GM18873 (cell line): Measurements from ENCODE around the gene ABCG1.

Source experiments
- ATAC-seq: cut with Tn5 transposase; IDR thresholded peaks from one replicate; pipeline ENCODE4 v1.9.1; 2021; ENCODE audit warnings: mild to moderate bottlenecking, moderate library complexity, moderate number of reproducible peaks; ENCODE audit not compliant: unreplicated experiment, low FRiP score

ABCG1 gene

DNA sequence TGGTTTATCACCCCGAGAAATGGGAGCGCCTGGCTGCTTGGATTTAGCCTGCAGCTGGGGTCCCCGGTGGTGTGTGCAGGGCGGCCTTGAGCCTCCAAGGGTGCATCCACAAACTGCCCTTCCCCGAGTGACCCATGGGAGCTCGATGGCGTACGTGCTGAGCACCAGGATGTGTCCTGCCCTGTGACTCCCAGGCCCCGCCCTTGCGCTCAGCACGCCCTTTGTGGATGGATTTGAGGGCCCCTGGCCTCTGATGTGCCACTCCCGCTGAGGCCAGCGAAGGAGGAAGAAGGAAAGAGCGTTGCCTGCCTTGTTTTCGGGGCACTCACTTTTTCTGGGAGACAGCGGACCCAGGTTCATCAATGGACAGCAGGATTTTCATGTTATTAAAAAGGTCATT lies 98.0 kb downstream of the ABCG1 start:
- ATAC-seq = no peak

DNA sequence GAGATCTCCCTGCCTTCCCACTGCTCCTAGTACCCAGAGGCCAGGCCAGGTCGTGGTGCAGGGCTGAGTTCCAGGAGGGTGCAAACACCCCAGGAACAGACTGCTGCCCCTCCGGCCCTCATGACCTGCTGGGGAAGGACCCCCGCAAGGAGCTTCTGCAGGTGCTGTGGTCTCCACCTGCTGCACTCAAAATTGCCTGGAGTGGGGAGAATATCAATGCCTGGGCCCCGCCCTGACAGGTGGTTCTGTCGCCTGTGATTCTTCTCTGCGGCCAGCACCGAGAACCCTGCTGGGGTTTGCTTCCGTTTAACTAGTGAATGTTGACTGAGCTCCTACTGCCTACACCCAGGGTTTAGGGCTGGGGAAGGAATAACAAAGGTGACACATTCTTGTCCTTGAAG lies 98.4 kb downstream of the ABCG1 start:
- no peak for ATAC-seq

DNA sequence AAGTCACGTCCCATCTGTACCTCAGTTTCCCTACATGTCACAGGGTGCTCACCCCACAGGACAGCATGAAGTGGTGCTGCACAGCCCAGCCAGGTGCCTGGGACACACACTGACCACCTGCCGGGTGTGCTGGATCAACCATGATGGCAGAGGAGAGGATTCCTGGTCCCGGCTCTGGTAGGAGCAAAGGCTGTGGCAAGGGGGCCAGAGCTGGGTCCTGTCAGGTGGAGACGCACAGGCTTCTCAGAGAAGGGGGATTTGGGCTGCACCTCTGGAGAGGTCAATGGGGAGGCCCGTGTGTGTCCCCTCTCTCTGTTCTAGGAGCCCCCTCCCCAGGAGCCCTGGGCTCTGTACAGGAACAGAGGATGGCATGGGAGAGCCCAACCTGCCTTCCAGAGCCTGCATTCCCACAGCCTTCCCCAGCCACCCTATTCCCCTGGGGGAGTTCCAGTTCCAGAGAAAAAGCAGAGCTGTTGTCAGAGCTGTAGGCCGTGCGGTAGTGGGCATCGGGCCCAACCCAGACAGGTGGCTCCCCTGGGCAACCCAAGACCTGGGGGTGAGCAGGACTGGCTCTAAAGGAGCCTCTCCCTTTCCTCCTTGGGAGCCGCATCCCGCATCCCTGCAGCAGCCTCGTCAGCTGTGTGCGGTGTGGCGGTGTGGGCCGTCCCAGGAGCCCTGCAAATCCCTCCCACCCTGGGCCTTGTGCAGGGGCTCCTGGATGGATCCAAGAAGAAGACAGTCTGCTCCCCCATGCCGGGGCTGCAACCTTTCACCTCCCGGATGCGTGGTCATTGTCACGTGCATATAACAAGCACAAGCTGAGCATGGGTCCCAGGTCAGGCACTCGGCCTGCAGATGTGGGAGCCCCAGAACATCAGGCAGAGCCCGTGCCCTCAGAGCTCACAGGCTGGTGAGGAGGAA lies 99.1 kb downstream of the ABCG1 start:
- no peak for ATAC-seq

DNA sequence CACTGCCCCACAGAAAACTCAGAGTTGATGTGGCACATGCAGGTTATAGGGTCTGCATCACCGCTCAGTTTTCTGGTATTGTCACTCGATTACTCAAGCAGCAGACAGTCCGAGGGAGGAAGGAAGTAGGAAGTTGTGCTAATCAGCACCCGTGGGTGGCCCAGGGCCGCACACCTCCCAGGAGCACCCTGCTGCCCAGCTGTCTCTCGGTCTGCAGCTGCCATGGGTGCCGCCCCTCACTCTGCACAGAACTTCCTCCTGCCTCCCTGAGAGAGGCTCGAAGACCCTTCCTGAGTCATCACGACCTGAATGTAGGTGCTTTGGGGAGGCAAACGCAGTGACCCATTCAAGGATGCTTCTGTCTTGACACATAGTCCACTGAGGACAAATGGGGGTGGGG lies 100.4 kb downstream of the ABCG1 start:
- no peak for ATAC-seq

DNA sequence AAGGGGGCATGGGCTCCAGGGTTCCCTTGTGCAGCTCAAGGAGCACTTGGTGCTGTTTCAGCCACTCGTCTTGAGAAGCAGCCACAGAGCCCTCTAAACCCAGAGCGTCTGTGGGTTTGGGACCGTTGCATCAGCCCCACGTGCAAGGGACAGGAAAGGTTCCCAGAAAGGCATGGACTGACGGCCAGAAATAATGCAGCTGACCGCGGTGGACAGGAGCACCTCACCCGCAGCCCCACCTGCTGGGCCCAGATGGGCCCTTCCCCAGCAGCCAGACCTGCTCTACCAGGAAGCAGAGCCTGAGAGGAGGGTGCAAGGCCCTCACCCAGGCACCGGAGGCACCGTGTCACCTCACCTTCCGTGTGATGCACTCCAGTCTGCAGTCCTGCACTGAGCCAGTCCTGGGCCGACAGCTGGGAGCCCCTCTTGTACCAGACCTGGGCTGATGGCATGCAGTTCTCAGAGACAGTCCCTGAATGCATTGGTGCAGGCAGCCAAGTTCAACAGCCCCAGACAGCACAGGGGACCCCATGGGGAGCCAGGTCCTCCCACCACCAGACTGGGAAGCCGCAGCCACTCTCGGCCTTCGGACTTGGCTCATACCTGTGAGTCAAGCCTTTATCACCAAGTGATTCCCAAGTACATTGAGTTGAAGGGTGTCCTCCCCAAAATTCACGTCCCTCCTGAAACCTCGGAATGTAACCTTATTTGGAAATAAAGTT lies 101.1 kb downstream of the ABCG1 start:
- ATAC-seq = no peak

DNA sequence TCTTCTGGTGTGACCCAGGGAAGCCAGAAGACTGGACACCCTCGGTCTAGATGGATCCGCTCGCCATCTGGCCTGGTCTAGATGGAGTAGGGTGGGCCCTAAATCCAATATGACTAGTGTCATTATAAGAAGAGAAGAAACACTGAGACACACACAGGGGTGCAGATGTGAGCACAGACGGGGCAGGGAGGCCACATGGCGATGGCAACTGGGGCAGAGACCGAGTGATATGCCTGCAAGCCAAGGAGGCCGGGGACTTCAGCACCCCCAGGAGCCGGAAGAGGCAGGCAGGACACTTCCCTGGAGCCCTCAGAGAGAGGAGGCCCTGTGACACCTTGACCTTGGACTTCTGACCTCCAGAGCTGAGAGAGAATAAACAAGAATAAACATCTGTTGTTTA lies 101.9 kb downstream of the ABCG1 start:
- ATAC-seq = no peak

DNA sequence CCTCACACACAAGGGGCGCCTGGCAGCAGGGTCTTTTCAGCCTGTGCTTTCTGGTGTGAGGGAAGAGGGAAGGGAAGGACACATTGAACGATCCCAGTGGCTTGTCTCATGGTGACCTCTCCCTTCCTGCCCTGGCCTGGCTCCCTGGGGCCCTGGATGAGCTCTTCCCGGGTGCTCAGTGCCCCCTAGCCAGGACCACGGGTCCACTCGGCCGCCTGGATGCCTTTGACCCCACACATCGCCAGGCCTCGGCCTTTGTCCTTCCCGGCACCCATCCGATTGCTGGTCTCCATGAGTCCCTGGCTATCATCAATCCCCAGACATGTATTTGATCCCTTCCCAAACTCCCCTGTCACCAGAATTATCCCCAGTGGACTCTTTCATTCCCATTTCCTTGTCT lies 102.3 kb downstream of the ABCG1 start:
- ATAC-seq = no peak

DNA sequence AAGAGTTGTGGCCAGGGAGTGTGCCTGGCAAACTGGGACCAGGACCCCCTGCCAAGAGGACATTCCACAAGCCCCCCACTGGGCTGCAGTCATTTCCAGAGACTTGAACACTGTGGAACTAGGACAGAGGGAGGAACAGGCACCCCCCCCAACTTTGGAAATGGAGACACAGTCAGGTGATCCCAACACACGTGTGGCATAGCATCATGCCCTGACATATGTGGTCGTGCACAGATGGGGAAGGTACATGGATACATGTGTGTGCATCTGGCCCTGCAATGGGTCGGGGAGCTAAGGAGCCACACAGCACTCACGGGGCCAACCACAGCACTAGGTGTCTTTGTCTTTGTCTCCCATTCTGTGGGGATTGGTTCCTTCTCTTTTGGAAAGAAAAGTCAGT lies 102.9 kb downstream of the ABCG1 start:
- no peak for ATAC-seq

DNA sequence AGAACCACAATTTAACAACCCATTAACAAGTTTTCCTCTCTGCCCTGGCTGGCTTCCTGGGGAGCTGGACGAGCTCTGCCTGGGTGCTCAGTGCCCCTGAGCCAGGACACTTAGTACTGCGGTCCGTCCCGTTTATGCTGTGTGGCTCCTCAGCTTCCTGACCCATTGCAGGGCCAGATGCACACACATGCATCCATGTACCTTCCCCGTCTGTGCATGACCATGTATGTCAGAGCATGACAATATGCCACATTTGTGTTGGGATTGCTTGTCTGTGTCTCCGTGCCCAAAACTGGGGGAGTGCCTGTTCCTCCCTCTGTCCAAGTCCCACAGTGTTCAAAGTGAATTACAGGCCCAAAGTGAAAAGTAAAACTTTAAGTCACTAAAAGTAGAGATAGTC lies 106.0 kb downstream of the ABCG1 start:
- no peak for ATAC-seq

DNA sequence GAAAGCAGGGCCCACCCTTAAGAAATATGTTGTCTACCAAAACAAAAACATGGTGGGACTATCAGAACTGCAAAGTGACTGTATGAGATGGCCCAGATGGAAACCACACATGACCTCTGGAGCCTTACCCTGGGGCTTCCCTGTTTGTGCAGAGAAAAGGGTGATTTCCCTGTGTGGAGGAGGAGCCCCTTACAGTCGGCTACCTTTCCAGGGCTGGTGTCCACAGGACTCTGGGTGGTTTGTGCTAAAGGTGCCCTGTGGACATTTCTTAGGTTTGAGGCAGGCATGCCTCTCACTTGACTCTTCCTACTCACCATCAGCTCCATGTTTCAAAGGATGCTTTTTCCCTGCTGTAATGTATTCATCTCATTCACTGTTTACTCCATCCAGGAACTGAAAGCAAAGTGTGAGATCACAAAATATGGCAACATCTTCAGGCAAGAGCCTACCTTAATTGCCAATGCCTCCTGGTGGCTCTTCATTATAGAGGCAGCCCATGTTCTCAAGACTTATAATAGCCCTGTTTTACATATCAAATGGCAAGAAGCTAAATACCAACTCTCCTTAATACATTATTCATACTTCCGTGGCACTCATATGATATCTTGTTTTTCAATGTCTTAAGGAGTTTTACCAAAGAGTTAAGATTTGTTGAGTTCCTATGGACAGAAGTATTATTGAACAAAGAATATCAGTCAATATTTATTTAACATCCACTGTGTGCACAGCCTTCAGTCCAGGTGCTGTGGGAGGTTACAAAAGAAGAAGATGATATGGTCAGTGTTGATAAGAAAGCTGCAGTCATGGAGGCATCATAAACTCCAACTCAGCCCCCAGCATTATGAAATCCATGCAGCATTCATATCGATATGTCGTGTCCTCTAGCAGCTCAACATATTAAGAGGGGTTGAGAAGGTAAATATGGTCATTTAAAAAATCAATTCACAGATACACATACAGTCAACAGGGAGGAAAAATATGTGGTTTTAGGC lies 111.7 kb downstream of the ABCG1 start:
- no peak for ATAC-seq

DNA sequence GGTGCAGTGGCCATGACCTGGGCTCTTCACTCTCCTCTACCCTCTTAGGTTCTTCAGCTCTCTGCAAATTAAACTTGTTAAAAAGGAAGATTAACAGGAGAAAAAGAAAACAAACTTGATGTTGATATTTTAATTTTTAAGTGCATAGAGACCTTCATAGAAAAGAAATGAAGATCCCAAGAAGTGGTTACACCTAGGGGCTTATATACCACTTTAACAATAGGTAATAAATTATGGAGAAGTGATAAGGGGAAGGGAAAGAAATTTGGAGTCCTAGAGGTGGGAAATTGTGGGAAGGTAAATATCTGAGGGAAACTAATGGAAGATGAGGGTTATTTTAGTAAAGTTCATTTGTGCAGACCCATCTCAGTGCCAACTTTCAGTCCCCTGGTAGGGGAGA lies 112.7 kb downstream of the ABCG1 start:
- ATAC-seq = no peak

DNA sequence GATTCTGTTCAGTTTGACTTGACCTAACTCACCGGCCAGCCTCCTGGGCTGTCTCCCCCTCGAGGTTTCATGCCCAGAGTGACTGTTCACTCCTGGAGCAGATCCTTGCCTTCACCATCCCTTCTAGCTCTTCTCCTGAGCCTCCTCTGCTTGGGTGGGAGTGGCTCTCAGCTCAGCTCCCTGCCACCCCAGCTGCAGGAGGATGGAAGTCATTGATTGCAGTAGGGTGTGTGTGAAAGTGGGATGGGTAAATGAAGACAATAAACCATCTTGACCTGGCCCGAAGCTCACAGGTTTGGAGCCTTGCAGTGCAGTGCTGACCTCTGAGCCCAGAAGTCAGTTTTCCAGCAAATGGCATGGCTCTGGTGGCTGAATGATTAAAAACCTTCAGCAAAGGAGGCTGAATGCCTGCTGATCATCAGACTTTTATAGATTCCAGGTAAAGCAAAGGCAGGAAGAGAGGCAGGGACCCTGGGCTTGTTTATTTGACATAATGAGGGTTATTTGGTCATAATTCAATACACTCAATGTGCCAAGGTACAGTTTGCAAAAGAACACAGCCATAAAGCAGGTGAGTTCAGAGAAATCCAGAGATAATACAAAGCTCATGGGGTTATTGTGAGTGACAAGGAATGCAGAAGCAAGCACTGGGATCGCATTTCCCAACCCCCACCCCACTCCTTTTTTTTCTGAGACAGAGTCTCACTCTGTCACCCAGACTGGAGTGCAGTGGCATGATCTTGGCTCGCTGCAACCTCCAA lies 113.8 kb downstream of the ABCG1 start:
- no peak for ATAC-seq

DNA sequence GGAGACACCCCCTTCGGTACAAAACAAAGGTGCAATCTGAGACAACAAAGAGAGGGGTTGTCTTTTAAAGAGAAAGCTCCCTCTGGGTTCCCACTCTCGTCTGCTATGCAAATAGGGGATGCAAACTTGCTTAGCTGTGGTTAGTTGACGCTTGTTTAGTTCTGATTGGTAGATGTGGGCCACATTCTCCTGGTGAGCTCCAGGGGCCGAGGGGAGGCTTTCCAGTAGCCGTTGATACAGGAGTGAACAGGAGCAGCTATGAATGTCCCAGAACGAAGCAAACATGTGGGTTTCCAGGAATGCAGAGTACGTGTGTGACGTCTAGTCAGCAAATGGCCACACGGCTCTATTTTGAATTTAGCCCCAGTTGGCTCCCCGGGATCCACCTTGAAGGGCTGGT lies 117.1 kb downstream of the ABCG1 start:
- ATAC-seq = no peak

DNA sequence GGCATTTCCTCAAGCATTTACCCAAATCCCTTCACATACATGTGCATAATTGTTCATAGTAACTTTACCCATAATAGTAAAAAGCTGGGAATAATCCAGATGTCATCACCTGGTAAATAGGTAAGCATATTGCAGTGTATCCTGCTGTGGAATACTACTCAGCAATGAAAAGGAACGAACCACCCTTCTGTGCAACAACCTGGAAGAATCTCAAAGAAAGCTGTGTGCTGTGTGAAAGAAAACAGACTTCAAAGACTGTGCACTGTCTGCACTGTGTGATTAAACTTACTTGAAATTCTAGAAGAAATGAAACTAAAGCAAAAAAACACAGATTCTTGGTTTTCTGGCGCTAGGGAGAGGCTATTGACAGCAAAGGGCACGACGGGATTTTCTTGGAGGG lies 118.3 kb downstream of the ABCG1 start:
- no peak for ATAC-seq

DNA sequence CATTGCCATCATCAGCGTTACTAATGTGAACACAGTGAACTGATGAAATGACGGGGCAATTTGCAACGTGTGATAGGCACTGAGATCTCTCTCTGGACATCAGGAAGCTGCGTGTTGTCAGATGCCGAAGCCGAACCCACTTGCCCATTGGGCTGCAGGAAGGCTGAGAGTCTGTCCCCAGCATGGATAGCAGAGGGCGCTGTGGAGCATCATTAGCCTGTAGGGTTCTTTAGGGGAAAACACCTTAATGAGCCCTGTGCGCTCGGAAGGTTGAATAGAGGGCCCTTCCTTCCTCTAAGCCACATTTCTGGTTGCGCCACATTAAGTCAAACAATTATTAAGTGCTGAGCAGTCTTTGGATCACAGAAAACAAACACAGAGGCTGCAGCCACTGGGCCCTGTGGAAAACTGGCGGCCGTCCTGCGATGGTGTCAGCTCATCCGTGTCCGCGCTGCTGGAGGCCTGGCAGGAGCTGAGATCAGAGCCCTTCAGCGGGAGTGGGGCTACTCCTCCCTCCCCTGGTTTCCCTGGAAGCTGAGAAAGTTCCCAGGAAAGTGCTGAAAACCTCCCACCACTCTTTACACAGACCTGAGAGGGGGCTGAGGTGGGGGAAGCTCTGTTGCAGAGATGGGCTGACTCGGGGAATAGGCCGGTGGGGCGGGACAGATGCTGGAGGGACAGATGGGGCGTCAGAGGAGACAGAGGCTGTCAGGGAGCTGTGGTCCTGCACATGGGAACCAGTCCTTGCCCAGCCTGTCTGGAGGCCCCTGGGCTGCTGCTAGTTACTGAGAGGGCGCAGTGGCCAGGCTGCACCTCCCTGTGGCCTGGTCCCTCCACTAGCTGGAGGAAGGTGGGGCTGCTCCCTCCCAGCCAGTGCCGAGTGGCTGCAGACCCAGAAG lies 119.1 kb downstream of the ABCG1 start:
- no peak for ATAC-seq

DNA sequence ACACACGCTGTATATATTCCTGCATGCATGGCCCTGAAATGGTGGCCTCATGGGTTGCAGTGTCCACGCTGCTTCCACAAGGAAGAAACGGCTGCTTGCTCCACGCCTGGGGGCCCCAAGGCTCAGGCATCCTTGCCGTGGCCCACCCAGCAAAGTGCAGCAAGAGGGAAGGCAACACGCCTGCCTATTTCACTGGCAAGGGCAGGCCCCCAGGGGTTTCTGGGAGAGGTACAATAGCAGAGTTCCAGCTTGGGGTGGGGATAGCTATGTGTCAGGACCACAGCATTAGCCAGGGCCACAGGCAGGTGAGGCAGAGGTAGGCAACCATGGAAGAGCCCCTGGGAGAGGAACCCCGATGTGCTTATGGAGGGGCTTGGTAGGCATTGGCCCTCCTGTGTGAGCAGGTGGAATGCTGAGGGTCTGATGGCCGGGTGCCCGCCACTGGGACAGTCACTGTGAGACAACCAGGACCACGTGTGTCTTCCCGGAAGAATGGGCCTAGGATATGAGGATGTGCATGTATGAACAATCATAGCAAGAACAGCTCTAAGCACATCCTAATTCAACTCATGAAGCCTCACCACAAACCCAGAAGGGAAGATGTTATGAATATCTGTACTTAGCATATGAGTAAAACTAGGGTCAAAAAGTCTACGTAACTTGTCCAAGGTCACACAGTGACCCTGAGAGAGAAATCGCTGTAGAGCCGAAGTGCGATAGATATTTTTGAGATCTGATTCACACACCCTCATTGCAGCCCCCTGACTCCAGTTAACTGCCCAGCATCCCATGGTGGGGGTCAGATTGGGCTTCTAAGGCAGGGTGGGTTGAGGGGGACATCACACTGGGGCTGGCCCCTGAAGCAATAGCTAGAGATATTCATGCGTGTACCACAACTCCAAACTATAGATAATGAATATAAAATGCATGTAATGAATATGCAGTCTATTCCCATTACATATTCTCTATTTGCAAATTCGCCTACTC lies 120.1 kb downstream of the ABCG1 start:
- ATAC-seq = no peak

DNA sequence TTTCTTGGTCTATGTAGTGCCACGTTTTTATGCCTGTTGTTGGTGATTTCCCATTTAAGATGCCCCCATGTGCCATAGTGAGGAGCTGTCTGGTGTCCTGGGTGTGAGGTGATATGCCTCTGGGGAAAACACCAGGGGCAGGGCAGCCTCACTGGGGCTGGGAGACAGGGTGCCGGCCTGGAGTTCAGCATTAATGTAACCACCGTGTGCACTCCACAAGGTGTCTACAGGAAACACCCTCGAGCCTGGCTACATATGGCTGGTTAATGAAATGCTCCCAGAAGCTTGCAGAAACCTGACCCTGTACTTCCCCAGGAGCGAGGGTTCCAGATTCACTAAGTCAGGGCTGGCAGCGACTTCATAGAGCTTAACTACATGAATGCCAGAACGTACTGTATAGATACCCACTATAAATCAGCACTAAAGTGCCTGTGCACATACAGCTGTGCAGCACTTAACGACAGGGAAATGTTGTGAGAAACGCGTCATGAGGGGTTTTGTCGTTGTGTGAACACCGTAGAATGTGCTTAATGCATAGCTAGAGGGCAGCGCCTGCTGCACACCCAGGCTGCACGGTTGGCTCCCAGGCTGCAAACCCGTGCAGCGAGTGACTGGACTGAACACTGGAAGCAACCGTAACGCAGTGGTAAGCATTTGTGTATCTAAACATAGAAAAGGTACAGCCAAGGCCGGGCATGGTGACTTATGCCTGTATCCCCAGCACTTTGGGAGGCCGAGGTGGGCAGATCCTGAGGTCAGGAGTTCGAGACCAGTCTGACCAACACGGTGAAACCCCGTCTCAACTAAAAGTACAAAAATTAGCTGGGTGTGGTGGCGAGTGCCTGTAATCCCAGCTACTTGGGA lies 121.5 kb downstream of the ABCG1 start:
- no peak for ATAC-seq
